Hepatocyte (in vitro differentiated cells): ENCODE data around the gene TMIE.

Source experiments
- EZH2 ChIP-seq: fragments of 200-600 bp; sonication (generic); IDR thresholded peaks from 2 replicates; pipeline ENCODE4 v1.6.1; 2016; ENCODE audit warnings: antibody characterized with exemption, mild to moderate bottlenecking, borderline replicate concordance
- EZH2phosphoT487 ChIP-seq: fragments of 200-600 bp; sonication (generic); IDR thresholded peaks from one replicate; pipeline ENCODE4 v1.6.1; 2018; ENCODE audit warnings: antibody characterized with exemption, mild to moderate bottlenecking, low read depth, moderate library complexity; ENCODE audit not compliant: unreplicated experiment, severe bottlenecking
- TF ChIP-seq, protein P1 (sequence below): fragments of 200-600 bp; sonication (generic); IDR thresholded peaks from 2 replicates; pipeline ENCODE4 v1.5.1; 2016; ENCODE audit warnings: antibody characterized with exemption, mild to moderate bottlenecking; ENCODE audit not compliant: poor library complexity

DNA sequence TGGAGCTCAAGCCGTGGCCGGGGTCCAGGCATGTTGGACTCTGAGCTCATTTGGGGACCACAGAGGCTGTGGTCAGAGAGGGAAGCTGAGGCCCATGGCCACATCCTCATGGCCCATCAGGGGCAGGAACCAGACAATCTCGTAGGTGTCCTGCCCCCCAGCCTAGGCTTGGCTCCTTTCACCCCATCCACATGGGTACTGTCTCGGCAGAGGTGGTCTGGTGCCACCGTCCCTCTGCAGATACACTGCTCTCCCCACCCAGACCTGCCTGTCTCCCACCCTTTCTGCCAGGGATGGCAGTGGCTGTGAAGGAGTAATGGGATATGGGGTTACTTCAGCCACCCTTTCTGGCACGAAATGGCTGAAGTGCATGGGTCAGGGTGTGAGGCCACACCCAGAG, 8.5 kb downstream of the TMIE start:
- TF ChIP-seq, protein P1, sequence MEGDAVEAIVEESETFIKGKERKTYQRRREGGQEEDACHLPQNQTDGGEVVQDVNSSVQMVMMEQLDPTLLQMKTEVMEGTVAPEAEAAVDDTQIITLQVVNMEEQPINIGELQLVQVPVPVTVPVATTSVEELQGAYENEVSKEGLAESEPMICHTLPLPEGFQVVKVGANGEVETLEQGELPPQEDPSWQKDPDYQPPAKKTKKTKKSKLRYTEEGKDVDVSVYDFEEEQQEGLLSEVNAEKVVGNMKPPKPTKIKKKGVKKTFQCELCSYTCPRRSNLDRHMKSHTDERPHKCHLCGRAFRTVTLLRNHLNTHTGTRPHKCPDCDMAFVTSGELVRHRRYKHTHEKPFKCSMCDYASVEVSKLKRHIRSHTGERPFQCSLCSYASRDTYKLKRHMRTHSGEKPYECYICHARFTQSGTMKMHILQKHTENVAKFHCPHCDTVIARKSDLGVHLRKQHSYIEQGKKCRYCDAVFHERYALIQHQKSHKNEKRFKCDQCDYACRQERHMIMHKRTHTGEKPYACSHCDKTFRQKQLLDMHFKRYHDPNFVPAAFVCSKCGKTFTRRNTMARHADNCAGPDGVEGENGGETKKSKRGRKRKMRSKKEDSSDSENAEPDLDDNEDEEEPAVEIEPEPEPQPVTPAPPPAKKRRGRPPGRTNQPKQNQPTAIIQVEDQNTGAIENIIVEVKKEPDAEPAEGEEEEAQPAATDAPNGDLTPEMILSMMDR = no peak
- TF ChIP-seq EZH2 (no peak), EZH2phosphoT487 (no peak)
